ENCODE measurements around the gene PUDP.
"Not testable (repeated sequence)": the region's sequence is repeated elsewhere in the genome, so short reads cannot be mapped to it uniquely, and the experiment has no call there.

Gene PUDP

DNA sequence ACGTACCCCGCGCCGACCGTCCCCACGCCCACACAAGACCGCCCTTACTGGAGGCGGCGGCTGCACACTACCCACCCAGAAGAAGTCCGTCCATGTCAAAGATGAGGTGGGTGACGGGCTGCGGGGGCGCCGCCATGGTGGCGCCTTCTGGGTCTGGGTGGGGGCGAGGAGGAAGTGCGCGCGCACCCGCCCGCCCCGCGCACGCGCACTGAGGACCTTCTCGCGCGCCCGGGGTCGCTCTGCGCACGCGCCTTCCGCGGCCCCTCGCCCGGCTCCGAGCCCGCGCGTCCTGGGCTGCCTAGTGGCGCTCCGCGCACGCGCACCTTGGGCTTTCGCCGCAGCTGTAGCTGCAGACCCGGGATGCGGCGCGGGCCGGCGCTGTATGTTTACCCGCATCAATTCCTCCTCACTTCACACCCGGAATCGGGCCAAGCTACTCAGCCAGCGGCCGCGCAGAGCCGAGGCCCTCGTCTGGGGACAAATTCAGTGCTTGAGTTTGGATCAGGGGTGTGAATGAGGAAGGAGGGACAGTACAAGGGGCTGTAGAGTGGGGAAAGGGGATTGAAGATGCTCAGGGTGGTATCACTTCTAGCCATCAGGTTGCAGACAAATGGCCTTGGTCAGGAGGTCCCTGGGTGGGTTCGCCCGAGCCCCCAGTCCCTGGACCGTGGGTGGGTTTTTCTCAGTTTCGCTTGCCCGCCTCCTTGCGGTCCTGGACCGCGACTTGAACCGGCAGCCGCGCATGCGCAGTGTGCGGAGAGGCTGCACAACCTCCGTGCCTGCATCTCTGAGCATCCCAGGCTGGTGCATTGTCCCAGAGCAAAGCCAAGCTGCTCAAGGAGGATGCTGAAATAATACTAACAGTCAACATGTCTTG, at the start of gene PUDP:
TSS of gene PUDP (minus strand) at position 176 of the 877 bp plus-strand sequence. CDS start at position 136, 40 bp downstream.
- FAIRE-seq: no peak

DNA sequence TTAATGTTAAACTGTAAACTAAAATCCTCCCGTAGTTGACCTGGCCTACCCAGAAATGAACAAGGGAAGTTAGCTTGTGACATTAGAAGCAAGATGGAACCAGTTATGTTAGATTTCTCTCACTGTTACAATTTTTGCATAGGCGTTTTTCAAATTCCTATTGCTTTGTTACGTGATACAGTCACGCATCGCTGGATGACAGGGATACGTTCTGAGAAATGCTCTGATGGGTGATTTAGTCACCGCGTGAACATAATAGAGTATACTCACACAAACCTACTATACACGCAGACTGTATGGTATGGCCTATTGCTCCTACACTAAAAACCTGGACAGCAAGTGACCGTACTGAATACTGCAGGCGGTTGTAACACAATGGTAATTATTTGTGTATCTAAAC, 46.7 kb upstream of the PUDP start:
- no peak for FAIRE-seq

DNA sequence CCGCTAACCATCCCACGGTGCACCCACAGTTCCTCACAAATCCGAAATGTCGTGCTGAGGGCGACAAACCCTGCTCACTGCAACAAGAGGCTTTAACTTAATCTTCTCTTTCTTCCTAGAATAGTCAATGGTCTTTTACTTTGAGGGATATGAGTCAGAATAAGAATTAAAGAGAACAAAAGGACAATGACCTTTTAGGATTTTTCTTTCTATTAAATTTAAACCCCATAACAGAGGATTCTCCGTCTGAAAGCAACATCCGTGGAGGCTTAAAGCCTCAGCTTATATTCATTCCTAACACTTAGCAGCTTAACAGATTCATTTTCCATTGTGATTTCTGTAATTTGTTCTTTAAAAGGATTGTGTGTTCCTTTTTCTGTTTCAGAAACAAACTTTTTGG, 44.9 kb upstream of the PUDP start:
- no peak for FAIRE-seq

DNA sequence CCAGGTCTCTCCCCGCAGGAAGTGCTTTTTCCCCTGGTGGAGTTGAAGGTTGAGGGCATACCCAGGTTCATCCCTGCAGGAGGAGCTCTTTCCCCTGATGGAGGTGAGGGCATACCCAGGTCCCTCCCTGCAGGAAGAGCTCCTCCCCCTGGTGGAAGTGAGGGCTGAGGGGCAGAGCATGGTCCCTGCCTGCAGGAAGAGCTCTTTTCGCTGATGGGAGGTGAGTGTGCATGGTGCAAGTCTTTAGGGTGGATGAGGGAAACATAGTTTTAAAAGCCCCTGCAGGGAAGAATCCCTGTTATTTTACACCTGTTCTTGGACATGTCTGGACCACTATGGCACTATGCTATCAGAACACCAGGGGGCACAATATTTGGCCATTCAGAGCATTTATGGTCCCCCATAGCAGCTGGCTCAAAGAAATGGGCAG, 43.7 kb upstream of the PUDP start:
- no peak for FAIRE-seq

DNA sequence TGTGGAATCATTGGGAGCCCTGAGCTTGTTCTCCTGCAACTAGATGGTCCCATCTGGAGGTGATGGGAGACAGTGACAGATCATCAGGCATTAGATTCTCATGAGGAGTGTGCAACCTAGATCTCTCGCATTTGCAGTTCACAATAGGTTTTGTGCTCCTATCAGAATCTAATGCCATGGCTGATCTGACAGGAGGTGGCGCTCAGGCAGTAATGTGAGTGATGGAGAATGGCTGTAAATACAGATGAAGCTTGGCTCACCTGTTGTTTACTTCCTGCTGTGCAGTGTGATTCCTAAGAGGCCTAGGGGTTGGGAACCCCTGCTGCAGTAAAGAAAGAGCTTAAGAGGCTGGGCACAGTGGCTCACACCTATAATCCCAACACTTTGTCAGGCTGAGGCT, 42.2 kb upstream of the PUDP start:
- FAIRE-seq: no peak

DNA sequence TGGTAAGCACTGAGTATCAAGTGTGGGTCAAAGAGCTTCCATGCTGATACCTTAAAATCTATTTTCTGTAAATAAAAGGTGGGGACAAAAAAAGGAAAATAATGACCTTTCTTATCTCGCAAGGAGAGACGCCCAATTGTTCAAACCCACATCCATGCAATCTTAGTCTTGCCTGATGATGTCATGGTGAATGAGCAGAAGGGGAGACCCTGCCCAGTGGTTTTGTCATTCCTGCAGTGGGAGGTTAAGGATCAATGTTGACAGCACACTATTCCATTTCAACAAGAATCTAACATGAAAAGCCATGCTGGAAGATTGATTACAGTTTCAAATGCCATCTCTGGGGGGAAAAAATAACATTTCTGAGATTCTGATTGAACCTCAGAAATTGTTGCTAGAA, 40.7 kb upstream of the PUDP start:
- no peak for FAIRE-seq

DNA sequence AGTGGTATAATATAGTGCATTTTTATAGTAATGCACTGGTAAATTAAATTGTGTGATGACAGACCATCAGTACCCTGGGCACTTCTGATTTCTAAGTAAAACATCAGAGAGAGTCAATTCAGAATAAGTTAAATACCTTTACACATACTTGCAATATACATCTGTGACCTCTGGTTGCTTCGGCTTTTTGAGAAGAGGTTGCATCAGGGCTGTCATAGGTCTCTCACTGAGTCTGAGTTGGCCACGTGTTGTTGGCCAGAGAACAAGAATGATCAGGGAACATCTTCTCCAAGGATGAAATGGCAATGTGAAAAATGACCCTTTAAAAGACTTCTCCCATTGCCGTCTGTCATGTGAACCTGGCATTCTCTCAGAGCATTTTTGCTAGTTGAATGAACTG, 36.9 kb upstream of the PUDP start:
- FAIRE-seq: no peak

DNA sequence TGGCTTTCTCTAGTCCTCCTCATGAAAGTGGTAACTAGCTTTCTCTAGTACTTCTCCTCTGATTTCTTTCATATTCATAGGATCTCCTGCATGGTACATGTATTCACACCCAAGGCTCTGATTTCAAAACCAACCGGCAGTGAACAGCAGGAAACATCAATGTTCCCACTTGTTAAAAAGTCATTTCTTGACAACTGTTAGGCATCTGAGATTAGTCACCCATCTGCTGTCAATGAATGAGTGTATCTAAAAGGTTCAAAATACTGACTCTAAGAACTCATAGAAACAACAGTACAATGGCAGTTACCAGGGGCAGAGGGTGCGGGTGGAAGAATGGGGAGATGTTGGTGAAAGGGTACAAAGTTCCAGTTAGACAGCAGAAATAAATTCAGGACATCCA, 31.5 kb upstream of the PUDP start:
- FAIRE-seq: no peak

DNA sequence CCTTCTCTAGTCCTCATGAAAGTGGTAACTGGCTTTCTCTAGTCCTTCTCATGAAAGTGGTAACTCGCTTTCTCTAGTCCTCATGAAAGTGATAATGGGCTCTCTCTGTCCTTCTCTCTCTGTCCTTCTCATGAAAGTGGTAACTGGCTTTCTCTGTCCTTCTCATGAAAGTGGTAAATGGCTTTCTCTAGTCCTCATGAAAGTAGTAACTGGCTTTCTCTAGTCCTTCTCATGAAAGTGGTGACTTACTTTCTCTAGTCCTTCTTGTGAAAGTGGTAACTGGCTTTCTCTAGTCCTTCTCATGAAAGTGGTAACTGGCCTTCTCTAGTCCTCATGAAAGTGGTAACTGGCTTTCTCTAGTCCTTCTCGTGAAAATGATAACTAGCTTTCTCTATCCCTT, 30.9 kb upstream of the PUDP start:
- FAIRE-seq: not testable (repeated sequence)

DNA sequence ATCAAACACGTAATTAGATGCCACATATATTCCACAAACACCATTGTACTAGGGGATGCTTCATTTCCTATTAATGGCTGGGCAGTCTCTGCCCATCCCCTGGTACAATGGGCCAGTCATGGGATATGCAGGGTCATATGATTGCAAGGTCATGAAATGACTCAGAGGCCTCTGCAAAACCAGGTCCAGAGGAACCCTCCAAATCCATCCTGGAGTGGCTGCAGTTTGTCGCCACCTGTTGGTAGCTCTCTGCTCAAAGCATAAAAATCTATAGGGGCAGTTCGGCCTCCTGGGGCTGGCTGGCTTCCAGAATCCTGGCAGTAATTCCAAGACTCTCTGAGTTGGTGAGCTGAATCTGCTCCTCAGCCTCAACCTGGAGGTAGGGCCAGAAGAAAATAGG, 22.9 kb upstream of the PUDP start:
- no peak for FAIRE-seq

DNA sequence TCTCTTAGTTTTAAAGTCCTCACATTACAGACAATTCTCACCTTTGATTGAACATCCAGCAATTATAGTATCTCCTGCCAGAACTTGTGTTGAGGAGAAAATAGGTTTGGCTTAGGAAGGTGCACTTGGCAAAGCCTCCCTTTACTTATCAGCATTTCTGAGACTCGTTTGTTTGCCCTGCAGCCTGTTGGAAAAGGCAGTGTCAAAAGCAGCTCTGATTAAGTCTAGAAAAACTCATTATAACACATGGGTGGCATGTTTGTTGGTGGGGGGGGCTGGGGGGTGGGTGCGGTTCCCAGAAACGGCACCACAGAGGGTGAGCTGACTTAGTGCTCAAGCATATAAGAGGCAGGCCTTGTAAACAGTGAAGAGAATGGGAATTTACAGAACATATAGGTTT, 21.7 kb upstream of the PUDP start:
- FAIRE-seq: no peak

DNA sequence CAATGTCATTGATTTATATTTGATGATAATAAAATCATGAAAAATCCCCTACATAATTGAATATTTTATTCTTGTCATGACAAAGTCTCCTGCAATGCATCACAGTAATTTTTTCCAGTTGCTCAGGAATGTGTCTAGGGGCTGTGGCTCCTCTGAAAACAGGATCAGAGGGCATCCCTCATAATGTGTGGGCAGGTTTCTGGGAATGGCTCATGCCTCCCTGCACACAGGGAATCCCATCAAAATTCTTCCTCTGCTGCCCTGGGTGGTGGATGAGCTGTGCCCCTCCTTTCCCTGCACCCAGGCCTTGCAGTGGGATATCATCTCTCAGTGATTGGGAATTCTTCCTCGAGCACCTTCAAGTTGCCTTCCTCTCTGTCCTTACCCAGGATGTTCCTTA, 20.4 kb upstream of the PUDP start:
- no peak for FAIRE-seq

DNA sequence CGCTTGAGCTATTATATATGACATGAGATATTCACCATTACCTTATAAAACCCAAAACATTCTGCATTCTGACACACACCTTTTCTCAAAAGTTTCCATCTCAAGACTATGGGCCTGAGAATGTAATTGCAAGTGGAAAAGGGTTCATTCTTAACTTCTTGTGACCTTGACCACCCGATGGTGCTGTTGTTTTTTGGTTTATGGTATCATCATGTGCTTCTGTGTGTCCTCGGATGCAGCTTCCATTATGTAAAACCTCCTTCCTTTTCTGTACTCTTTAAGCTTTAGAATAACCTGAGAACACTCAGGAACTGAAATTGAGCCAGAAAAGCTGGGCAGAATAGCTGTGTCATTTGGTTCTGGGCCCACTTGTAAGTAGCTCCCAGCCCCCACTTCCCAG, 16.2 kb upstream of the PUDP start:
- FAIRE-seq: no peak

DNA sequence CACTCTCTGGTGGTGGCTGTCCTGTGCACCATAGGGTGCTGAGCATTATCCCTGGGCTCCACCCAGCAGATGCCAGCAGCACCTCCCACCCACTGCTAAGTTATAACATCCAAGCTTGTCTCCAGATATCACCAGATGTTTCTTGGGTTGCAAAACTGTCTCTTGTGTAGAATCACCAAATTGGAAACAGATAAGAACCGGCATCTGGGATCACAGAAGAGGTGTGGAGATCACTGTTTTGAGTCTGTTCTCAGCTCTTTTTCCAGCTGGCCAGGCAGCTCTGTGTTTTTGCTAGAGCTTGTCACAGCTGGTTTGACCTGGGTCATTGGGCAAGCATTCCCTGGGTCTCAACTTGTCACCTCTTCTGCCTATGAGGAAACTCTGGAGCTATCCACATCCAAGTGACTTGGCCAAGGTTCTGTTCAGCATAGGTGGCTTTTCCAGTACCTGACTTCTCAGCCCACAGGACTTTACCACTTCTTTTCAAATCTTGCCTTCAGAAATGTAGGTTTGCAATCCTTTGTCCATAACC, 15.3 kb upstream of the PUDP start:
- FAIRE-seq: no peak

DNA sequence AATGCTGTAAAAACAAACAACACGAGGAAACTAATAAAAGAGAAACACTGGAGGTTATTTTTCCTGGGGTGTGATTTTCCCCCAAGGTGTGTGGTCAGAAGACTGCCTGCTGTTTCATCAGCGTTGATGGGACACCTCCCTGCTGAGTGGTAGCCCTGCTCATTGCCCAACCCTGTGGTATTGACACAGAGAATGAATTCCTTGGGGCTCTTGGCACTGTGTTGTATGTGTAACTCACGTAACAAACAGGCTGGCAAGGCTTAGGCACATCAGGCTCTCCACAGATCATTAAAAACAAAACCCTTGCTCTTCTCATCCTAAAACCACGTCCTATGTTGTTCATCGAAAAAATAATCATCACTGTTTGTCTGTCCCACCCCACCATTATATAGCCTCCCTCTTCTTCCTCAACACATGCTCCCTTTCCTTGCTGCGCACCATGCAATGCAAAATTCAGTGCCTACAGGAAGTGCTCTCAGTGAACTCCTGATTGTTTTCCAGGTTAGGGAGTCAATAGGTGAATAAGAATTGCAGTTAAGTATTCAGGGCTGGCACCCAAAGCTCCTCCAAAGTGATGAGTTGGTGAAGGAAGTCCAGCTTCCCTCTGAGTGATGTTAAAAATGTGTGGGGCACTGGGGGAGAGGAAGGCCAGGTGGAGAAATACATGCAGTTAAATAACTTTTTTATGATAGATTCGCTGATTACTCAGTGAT, 11.4 kb upstream of the PUDP start:
- no peak for FAIRE-seq

DNA sequence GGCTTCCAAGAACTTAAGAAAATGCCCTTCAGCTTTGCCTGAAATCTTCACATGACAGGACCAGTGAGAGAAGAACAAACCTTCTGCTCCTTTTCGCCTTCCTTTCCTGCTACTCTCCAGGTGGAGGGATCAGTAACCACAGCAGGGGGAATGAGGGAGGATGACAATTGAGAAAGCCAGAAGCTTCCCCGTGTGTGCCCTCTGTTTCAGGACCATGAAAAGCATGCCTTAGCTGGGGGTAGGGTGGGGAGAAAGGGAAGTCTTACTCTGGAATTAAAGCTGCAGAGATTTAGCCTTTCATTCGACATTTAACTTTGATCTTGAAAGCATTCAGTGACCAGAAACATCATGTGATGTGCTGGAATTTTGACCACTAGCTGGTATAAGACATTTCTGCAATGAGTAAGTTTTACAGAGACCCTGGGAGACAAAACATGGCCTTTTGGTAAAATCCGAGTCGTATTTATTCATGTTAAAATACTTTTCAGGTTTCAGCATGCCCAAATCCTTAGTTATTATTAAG, 10.6 kb upstream of the PUDP start:
- FAIRE-seq: no peak

DNA sequence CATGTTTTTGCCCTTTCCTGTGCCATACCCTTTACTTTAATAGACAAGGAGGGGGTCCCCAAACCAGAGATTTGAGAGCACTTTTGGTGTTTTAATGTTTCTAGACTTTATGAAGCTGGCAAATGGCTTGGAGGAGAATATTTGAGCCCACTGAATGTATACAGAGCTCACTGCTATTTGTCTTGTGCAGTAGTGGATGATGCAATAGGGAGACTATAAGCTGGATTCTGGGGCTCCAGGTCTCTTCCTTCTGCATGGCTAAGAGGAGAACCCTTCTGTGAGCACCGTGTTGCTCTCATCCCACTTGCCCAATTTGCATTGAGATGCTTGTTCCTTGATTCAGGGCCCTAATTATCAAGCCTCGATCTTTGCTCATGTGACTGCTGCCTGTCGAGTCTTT, 8.9 kb upstream of the PUDP start:
- FAIRE-seq: no peak

DNA sequence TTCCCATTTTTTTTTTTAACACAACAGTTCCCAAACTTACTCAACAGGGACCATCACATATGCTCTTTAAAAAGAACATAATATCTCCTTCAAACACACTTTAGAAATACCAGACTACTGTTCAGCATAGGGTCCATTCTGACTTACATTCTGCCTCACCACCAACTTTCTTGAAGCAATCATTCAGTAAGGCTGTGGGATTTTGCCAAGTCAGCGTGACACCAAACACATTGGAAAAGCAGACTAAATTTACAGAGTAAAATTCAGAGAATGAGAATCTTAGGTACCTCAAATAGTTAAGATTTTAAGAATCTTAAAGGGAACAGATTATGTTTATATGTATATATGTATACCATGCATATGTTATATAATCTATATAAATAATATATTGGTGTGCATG, 7.2 kb upstream of the PUDP start:
- FAIRE-seq: no peak

DNA sequence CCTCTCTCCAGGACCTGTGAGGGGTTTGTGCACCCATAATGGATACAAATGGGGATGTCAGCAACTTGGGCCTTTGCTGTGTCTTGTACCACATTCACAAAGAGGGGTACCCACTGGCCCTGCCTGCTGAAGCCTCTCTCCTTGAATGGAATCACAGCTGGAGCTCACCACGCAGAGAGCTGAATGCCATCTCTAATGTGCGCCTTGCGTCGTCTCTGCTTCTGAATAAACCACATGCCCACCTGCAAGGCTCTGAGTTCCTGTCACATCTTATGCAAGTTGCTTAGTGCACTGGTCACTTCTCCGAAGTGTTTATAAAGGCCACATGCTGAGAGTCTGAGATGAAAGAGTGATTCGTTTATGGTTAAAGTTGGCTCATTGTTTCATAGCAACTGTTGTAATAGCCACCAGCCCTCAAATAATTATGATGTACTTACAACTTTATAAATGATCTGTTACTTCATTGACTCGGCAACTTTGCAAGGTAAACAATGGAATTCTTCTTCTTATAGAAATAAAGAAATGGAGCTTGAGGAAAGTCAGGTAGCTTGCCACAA, 6.2 kb upstream of the PUDP start:
- FAIRE-seq: no peak

DNA sequence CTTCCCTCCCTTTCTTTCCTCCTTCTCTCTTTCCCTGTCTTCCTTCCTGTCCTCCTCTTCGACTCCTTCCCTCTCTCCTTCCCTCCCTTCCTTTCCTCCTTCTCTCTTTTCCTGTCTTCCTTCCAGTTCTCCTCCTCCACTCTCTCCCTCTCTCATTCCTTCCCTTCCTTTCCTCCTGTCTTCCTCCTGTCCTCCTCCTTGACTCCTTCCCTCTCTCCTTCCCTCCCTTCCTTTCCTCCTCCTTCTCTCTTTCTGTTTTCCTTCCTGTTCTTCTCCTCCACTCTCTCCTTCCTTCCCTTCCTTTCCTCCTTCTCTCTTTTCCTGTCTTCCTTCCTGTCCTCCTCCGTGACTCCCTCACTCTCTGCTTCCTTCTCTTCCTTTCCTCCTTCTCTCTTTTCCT, 5.3 kb upstream of the PUDP start:
- no peak for FAIRE-seq

DNA sequence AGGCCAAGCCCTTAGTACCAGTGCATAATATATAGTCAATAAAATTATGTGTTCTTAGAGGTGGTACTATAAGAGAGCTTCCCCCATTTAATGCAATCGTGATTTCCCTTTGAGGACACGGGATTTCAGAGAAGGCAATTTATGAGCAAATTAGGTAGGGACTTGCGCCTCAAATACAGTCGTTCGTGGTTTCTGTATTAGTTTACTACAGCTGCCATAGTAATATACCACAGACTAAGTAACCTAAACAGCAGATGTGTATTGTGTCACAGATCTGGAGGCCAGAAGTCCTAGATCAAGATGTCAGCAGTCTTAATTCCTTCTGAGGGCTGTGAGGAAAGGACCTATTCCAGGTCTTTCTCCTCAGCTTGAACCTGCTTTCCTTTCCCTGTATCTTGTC, 1.5 kb upstream of the PUDP start:
- FAIRE-seq: no peak

DNA sequence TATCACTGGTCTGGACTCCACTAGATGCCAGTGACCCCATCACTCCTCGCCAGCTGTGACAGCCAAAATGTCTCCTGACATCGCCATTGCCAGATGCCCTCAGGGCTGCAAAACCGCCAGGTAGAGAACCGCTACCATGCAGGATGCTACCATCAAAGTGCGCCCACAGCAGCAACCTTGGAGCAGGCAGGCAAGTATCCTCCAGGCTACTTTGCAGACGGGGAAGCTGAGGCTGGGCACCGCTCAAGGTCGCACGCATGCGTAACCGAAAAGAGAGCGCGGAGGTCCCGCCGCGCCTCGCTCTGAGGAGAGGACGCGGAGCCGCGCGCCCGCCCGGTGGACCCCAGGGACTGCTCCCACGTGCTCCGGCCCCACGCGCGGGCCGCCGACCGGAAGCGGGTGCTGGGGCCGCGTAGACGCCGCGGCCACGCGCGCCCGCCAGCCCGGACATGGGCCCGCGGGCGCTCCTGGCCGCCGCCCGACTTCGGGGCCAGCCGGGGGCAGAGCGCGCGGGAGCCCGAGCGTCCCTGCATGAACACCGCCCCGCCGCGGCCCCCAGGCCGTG, 458 bp downstream of the PUDP start, which contains the start of gene STS:
TSS of gene STS (plus strand) at position 300 of the 565 bp plus-strand sequence. CDS start 105,488 bp downstream, outside the sequence.
- no peak for FAIRE-seq

Data from G401.6 (cell line).